NCI-H2196 (cell line): Measurements from ENCODE around the gene RAB42.
"Not testable (repeated sequence)": the region's sequence is repeated elsewhere in the genome, so short reads cannot be mapped to it uniquely, and the experiment has no call there.

Source experiments
- DNase-seq: peaks from one replicate; lab custom pipeline; 2025; ENCODE audit not compliant: unreplicated experiment; lab: John Stamatoyannopoulos, UW

RAB42 gene

GRCh38 chr1:28582248-28582615 is 9.8 kb upstream of the RAB42 start:
- no peak for DNase-seq

GRCh38 chr1:28586585-28587391 is 5.3 kb upstream of the RAB42 start:
- not testable (repeated sequence) for DNase-seq

- no peak for DNase-seq
These were observed 431 bp downstream of the RAB42 start for GRCh38 chr1:28592321-28593071.

GRCh38 chr1:28593988-28594356 is 1.9 kb downstream of the RAB42 start:
- not testable (repeated sequence) for DNase-seq

GRCh38 chr1:28594686-28595411 is 2.8 kb downstream of the RAB42 start:
- DNase-seq = peak; percentile 76

- no peak for DNase-seq
These were observed 3.5 kb downstream of the RAB42 start for GRCh38 chr1:28595412-28596191.

- DNase-seq = not testable (repeated sequence)
These were observed 4.2 kb downstream of the RAB42 start for GRCh38 chr1:28596276-28596675.

GRCh38 chr1:28601696-28602095 is 9.6 kb downstream of the RAB42 start:
- DNase-seq = peak; percentile 58

GRCh38 chr1:28602536-28603439 is 10.7 kb downstream of the RAB42 start:
- peak; percentile 84 for DNase-seq

- DNase-seq = no peak
These were observed 12.3 kb downstream of the RAB42 start for GRCh38 chr1:28604411-28604810.

GRCh38 chr1:28604962-28605361 is 12.9 kb downstream of the RAB42 start:
- DNase-seq = no peak

GRCh38 chr1:28606771-28607170 is 14.7 kb downstream of the RAB42 start:
- DNase-seq = no peak

- no peak for DNase-seq
These were observed 21.1 kb downstream of the RAB42 start for GRCh38 chr1:28613175-28613574.

- DNase-seq = no peak
These were observed 39.6 kb downstream of the RAB42 start for GRCh38 chr1:28631713-28632112.

- no peak for DNase-seq
These were observed 40.5 kb downstream of the RAB42 start for GRCh38 chr1:28632560-28632959.

GRCh38 chr1:28640766-28641165 is 48.7 kb downstream of the RAB42 start:
- DNase-seq = no peak

- no peak for DNase-seq
These were observed 50.2 kb downstream of the RAB42 start for GRCh38 chr1:28642056-28642846.

GRCh38 chr1:28642847-28643635 is 51.0 kb downstream of the RAB42 start, which contains the start of gene TAF12:
TSS of gene TAF12 (minus strand) at chr1:28643067. CDS start at chr1:28622081, 20,986 bp downstream.
- peak; percentile 97 for DNase-seq
